GM15510 (cell line): Measurements from ENCODE around the gene GTF2F2.

ENCODE experiments used
- POLR2A ChIP-seq: IDR thresholded peaks from 3 replicates; pipeline ENCODE4 v1.6.1; 2011; ENCODE audit warnings: borderline replicate concordance; ENCODE audit not compliant: insufficient read length; ENCODE audit errors: extremely low read depth

GTF2F2 gene

DNA sequence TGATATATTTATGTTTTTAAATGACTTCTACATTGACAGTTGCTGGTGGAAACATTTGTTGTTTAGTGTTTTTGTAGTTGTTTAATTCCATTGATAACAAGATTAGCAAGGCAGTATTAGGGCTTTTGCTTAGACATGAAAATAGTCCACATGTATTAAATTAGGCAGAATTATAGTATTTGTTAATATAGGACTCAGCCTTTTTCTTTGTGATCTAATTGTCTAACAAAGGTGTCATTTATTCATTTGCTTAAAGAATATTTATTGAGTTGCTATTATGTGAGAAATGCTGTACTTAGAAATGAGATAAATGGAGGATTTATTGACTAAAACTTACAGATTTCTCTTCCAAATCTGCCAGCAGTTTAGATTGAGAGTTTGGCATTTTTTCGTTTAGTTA is 122.2 kb downstream of the GTF2F2 start:
- no peak for TF ChIP-seq POLR2A

DNA sequence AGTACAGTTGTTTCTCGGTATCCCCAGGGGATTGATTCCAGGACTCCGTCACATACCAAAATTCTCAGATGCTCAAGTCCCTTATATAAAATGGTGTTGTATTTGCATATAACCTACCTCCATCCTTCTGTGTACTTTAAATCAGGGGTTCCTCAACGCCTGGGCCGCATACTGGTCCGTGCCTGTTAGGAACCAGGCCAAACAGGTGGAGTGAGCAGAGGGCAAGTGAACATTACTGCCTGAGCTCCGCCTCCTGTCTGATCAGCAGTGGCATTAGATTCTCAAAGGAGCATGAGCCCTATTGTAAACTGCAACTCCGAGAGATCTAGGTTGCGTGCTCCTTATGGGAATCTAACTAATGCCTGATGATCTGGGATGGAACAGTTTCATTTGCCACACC is 122.8 kb downstream of the GTF2F2 start:
- TF ChIP-seq POLR2A, result no peak

DNA sequence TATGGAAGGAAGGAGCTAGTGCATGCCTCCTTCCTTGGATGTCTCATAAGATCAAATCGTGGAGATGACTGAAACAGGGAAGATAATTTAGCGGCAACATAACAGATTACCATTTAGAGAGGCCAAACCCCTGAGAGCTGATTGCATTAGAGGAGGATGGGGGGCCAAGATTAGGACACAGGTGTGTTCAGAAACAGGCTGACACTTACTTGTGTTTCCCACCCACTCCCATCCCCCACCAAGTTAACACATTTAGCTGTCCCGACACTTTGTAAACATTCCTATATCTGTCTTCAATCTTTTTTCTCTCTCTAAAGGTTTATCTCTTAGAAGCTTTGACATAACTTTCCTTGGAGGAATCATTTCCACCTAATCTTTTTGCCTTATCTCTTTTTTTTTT is 129.4 kb downstream of the GTF2F2 start:
- TF ChIP-seq POLR2A, result no peak

DNA sequence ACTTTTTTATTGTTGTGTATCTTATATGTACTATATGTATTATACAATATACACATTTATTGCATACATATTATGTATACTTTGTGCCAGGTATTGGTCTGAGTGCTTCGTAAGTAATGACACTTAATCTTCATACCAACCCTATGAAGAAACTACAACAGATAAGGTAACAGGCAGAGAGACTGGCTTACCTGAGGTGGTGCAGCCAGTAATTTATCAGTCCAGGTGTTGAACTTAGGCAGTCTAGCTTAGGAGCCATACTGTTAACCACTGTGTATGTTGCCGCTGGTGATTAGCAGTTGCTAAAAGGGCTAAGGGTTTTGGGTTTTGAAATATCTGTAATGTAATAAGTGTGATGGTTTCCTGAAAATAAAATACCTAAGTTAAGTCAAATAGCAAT is 134.1 kb downstream of the GTF2F2 start:
- no peak for TF ChIP-seq POLR2A

DNA sequence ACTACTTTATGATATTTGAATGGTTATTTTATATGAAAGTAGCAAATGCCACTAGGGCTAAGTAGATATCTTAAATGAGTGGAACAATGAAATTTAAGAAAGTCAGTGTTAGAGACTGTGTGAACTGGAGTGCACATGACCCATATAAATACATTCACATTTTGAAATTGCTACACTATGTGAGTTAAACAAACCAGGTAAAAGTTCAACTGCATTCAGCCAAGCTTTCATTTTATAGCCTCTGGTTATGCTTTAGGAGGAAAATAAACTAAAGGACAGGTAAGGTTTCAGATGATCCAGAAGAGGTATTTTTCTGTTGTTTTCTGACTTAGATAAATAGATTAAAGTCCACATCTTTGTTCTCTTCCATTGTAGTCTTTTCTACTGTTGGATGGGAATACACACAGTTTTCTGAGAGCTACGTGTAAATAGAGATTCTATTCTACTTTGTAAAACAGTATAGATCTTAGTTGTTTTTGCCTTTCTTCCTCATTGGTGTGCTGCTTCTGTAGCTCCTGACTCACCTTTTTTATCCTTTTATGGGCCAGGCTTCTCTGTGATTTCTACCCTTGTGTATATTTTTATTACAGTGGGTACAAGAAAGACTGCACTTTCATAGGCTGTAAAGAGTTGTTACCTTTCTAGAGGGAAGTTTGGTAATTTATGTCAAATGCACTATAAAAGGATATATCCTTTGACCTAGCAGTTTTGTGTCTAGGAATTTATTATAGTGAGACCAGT is 135.1 kb downstream of the GTF2F2 start:
- no peak for TF ChIP-seq POLR2A

DNA sequence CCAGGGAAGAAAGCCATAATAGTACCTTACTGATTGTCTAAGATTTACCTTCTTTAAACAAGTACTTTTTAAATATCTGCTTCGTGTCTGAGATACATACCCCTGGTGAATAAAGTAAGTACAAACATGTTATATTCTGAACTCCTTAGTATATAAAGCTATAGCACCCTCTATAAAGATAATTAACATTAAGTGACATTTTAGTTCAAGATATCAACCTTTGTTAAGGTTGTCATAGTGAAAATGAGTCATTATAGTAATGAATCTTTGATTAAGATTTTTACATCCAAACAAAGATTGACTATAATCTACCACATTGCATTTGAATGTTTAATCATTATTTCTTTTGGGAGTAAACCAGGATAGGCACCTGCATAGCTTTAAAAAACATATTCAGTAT is 135.9 kb downstream of the GTF2F2 start:
- TF ChIP-seq POLR2A, result no peak

DNA sequence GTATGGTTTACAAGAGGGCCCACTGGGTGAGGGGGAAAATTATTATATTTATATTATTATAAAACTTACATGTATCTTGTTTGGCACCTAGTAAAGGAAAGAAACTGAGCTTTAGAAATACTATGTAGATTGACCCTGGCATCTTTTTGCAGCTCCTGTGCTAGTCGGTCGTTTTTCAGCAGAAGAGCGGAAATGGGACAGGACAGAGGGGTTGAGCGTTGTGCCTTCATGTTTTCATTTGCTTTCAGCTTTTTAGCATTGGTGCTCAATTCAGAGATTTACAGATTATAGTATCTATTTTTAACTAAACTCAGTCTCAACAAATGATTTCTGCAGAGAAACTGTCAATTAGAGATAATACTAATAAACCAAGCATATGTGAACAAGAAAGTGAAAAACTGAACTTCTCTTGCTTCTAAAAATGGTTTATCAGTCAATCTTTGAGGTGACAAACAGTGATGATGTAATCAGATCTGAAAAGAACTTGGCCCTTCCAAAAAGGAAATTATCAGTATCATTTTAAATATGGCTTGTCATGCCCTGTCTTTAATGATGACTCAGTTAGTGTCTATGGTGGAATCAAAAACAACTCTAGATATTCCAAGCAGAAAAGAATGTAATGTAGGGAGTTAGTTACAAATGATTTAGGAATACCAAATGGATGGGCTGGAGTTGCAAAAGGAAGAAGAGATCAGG is 137.5 kb downstream of the GTF2F2 start:
- TF ChIP-seq POLR2A, result no peak

DNA sequence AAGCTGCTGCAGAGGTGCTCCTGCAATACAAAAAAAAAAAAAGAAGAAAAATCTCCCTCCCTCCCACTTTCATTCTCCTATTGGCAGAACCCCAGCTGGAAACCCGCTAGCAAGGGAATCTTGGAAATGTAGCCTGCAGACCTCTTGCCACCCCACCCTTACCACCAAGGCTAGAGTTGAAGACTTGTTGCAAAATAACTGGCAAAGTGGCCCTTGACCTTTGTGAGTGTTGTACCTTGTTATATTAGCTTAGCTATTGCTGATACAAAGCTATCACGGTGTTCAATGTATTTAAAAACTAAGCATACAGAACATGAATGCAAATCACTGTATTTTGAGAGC is 138.0 kb downstream of the GTF2F2 start:
- TF ChIP-seq POLR2A, result no peak

DNA sequence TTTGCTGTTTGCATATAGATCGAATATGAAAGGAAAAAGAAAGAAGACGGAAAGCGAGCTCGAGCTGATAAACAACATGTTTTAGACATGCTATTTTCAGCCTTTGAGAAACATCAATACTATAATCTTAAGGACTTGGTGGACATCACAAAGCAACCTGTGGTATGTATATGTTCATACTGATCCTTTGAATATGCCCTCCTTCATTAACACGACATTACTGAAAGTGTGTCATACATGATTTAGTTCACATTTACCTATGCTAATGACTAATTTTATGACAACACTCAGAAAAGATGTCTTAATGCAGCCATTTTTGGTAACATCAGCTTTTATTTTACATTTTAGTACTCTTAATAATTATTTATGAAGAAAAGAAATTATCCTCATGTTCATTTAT is 146.9 kb downstream of the GTF2F2 start:
- TF ChIP-seq POLR2A, result no peak

DNA sequence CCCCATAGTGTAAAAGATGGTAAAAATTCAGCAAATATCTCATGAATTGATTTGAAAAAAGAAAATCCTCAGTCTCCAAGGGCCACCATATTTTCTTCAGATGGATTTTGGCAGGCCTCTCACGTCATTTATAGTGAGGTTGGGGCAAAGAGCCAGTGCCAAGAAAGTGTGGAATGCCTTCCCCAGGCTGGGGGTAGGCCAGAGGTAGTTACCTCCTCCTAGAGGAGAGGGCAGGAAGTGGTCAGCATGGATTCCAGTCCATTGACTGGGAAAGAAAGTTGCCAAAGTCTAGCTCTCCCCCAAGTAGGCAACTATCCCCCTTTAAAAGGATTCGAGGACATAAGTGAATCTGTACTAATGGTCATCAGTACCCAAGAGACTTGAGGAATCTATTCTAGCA is 148.9 kb downstream of the GTF2F2 start:
- no peak for TF ChIP-seq POLR2A

DNA sequence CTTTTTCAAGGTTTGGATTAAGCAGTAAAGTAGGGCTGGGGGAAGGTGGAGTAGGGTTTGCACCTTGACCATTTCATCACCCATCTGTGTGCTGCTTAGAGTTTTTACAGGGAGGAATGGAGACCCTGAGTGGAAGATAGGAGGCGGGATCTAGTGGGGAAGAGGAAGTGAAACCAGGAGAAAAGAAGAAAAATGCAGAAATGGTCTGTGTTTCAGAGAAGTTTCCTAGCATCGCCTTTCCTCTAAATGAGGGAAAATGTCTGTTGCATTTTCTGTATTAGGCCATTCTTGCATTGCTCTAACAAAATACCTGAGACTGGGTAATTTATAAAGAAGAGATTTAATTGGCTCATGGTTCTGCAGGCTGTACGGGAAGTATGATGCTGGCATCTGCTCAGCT is 156.6 kb downstream of the GTF2F2 start:
- TF ChIP-seq POLR2A, result no peak

DNA sequence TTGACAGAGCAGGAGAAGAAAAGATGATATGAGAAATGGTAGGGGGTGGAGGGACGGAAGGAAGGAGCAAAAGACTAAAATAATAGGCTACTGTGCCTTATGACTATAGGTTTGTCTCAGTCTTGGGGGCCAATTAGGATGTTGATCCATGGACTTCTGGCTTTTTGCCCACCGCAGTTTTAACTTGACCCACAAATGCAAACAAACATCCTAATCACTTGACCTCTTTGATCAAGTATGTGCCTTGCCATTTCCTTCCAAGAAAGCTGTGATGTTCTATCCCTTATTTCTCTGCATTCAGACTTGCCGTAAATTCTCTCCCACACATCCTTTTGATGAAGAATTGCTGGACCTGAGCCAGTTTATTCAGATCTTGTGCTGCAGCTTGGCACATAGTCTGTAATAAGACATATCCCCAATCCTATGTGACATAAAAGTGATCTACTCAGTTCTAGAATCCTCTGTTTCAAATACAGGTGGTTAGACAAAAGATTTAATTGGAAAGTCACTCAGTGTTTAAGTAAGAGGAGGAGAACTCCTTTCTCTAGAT is 157.9 kb downstream of the GTF2F2 start:
- no peak for TF ChIP-seq POLR2A

DNA sequence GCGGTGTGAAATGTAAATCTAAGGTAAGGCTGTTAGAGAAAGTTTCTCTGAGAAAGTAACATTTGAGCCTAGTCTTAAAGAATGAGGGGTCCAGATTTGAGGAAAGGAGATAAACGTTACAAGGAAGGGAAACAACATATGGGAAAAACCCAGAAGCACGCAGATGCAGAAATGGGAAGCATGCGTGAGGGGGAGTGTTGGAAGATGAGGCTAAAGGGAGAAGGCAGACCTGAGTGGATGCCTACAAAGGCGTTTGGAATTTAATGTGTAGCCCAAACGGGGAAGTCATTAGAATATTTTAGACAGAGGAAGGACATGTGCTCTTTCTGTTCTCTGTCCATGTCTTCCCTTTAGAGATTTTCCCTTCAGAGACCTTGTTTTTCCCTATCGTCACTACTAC is 159.7 kb downstream of the GTF2F2 start:
- no peak for TF ChIP-seq POLR2A

DNA sequence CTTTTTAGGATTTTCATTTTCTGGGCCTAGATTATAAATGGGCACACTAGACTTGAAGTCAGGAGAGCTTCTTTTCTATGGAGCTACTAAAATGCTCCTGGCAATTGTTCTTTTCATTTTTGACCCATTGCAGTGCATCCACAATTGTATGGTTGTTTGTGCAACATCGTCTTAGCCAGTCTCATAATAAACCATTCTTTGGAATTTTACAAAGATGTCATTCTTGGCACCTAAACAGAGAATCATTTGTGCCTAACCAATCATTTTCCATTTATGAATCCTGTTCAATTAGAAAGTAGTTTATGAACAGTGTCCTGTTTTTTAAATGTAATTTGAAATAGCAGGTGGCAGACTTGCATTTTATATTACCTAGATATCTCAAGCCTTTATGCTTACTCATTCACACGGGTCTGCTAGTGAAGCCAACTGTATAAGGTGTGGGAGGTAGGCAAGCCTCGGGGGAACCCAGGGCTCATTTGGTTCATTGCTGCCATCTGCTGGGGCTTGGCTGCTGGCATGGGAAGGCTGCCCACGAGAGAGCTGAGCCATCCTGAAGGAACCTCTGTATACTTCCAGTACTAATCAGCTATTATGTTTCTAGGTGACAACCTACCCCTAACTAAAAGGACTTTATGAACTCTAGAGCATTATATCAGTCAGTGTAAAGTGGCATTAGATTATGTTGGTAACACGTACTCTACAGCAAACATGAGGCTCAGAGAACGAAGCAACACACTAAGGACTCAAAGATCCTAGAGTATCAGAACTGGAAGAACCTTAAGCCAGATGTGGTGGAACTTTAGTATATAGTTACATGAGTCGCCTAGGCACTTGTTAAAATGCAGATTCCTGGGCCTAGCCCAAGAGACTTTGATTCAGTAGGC is 160.7 kb downstream of the GTF2F2 start:
- no peak for TF ChIP-seq POLR2A

DNA sequence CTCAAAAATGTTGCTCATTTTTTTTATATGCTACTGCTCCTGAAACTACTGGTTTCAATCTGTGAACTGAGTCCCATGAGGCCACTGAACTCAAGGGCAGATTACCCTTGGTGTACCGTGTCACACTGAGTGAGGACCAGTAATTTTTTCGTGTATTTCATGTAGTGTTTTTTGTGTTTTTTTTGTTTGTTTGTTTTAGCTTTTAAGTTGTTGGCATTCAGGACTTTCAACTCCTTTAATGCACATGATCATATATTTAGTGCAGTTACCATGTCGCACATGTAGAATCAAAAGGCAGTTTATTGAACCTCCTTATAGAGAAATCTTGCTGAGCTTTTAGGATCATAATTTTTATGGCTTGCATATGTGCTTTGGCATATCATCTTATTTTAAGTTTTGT is 162.7 kb downstream of the GTF2F2 start:
- TF ChIP-seq POLR2A, result no peak

DNA sequence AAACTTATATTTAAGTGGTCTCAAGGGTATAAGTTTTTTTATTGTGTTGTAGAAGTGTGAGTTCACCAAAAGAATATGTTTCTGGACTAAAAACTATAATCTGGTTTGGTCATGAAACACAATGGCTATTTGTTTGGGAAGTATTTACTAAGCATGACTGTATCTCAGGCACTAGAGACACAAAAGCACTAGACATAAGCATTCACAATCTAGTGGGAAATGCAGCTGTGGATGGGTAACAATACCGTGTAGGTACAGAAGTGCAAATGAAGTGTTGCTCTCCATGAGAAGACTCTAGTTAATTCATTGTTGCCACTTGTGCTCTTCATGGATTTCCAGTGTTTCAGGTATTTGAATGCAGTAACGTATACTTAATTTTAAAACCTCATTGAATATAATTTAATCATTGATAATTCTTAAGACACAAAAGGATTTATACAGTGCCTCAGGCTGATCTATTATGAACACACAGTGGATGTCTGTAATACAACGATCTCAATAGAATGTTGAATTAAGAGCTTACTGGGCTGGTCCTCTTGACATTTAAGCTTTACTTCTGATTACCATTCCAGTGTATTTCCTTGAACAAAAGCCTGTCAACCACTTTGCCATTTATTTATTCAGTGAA is 169.7 kb downstream of the GTF2F2 start:
- no peak for TF ChIP-seq POLR2A

DNA sequence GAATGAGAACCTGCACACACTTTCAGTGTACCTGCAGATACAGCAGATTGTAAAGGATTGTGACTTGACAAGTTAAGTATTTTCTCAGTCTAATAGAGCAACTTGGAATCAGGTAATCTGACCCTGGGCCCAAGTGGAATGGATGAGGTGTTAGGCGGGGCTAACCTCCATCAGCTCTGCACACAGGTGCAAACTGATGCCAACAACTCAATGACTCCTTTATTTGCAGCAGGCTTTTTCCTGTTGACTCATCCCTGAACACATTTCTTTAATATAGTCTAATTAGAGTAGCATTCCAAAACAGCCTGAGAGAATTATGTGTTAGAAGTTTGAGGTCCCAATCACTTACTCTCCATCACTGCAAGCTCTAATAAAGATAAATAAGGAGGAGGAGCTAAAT is 171.9 kb downstream of the GTF2F2 start:
- no peak for TF ChIP-seq POLR2A
